H1 (cell line): Measurements from ENCODE around the gene OVCA2. TPM values are rescaled to one million over a fixed set of nuclear protein-coding genes. Genes with fewer than 3 reads are reported as not detected.

ENCODE experiments used
- CTCF ChIA-PET: fragments of 300-600 bp; sonication (Branson Sonifier 250); formaldehyde crosslinking; loops from one replicate; lab custom pipeline; 2021; ENCODE audit not compliant: partially characterized antibody; lab: Charles Lee
- POLR2A ChIA-PET: fragments of 300-600 bp; sonication (Branson Sonifier 250); formaldehyde crosslinking; loops from one replicate; lab custom pipeline; 2021; ENCODE audit warnings: inconsistent platforms; ENCODE audit not compliant: partially characterized antibody; lab: Charles Lee
- DNase-seq, 2 experiments: peaks; one replicate each; pipeline versions ENCODE4 v3.0.0 to v3.0.0-alpha.2; 2010 to 2022; ENCODE audit warnings: low spot score in 2 of 2, low read depth in 1 of 2, mixed read lengths in 1 of 2
- FAIRE-seq: peaks from 2 replicates; lab custom pipeline; 2011; peaks lifted over from hg19 to GRCh38; lab: Jason Lieb, UNC
- H2AFZ ChIP-seq: 2 replicates; pipeline ENCODE4 v1.8.1; 2012; ENCODE audit warnings: low read length, inconsistent platforms
- H2AK5ac ChIP-seq: 2 replicates; pipeline ENCODE4 v1.6.1; 2013; ENCODE audit warnings: low read depth, low read length
- H2BK120ac ChIP-seq: replicated peaks from 2 replicates; pipeline ENCODE3; 2013; ENCODE audit warnings: low read depth, low read length, inconsistent platforms
- H2BK12ac ChIP-seq: 2 replicates; pipeline ENCODE4 v1.6.1; 2013; ENCODE audit warnings: low read depth, low read length
- H2BK15ac ChIP-seq: 2 replicates; pipeline ENCODE4 v1.6.1; 2013; ENCODE audit warnings: low read length
- H2BK20ac ChIP-seq: 2 replicates; pipeline ENCODE4 v1.6.1; 2013; ENCODE audit warnings: low read length
- H2BK5ac ChIP-seq: 2 replicates; pipeline ENCODE4 v1.6.1; 2013; ENCODE audit warnings: low read depth, low read length
- H3K14ac ChIP-seq: 2 replicates; pipeline ENCODE4 v1.6.1; 2013; ENCODE audit warnings: inconsistent platforms; ENCODE audit not compliant: insufficient read length
- H3K18ac ChIP-seq: 2 replicates; pipeline ENCODE4 v1.6.1; 2013; ENCODE audit warnings: low read length; ENCODE audit errors: extremely low read depth
- H3K23ac ChIP-seq: 2 replicates; pipeline ENCODE4 v1.6.1; 2013; ENCODE audit warnings: inconsistent platforms; ENCODE audit not compliant: insufficient read length
- H3K23me2 ChIP-seq: 2 replicates; pipeline ENCODE4 v1.6.1; 2013; ENCODE audit warnings: low read depth, low read length
- H3K27ac ChIP-seq: 2 replicates; pipeline ENCODE4 v1.6.1; 2011; ENCODE audit warnings: low read depth, low read length, inconsistent platforms
- H3K27me3 ChIP-seq, 4 experiments: replicated peaks in 1 of 4; 1 replicate in 1 of 4; 2 replicates in 3 of 4; pipeline versions ENCODE4 v1.6.1 to v1.8.1; 2011 to 2013; ENCODE audit warnings: low read length in 3 of 4, mild to moderate bottlenecking in 3 of 4, inconsistent platforms in 2 of 4, mixed read lengths in 2 of 4, moderate library complexity in 1 of 4; ENCODE audit not compliant: control insufficient read depth in 3 of 4, insufficient read depth in 3 of 4; ENCODE audit errors: extremely low read depth in 1 of 4
- H3K36me3 ChIP-seq, 4 experiments: 2 replicates each; pipeline versions ENCODE4 v1.6.1 to v1.8.1; 2011 to 2013; ENCODE audit warnings: mild to moderate bottlenecking in 4 of 4, low read length in 3 of 4, moderate library complexity in 2 of 4, control low read depth in 1 of 4, inconsistent platforms in 1 of 4; ENCODE audit not compliant: insufficient read depth in 4 of 4, control insufficient read depth in 2 of 4
- H3K4ac ChIP-seq: replicated peaks from 2 replicates; pipeline ENCODE3; 2013; ENCODE audit warnings: low read length, low read depth, mixed read lengths, inconsistent platforms; ENCODE audit not compliant: insufficient read length
- H3K4me1 ChIP-seq, 4 experiments: replicated peaks in 1 of 4; 1 replicate in 1 of 4; 2 replicates in 3 of 4; pipeline versions ENCODE4 v1.6.1 to v1.8.1; 2011 to 2013; ENCODE audit warnings: low read length in 3 of 4, inconsistent platforms in 2 of 4, mixed read lengths in 1 of 4; ENCODE audit not compliant: insufficient read depth in 4 of 4, control insufficient read depth in 3 of 4
- H3K4me2 ChIP-seq, 2 experiments: 2 replicates each; pipeline versions ENCODE4 v1.6.1 to v1.8.1; 2011 to 2013; ENCODE audit warnings: low read depth in 2 of 2, low read length in 2 of 2, control low read depth in 1 of 2, inconsistent platforms in 1 of 2, mild to moderate bottlenecking in 1 of 2; ENCODE audit not compliant: insufficient read depth in 1 of 2
- H3K4me3 ChIP-seq, 4 experiments: fragments of 200-600, 300-600 bp in 1 of 4; sonication (generic), shearing (Covaris generic), sonication (Bioruptor Twin) in 1 of 4; 2 replicates each; pipeline versions ENCODE4 v1.5.1 to v1.8.1; 2011 to 2016; ENCODE audit warnings: low read length in 4 of 4, low read depth in 3 of 4, control low read depth in 2 of 4, inconsistent platforms in 2 of 4, mild to moderate bottlenecking in 2 of 4, mixed read lengths in 1 of 4, moderate library complexity in 1 of 4; ENCODE audit not compliant: insufficient read depth in 2 of 4; ENCODE audit errors: extremely low read depth in 1 of 4
- H3K56ac ChIP-seq: replicated peaks from 2 replicates; pipeline ENCODE3; 2013; ENCODE audit warnings: low read depth, mild to moderate bottlenecking, mixed read lengths, low read length, inconsistent platforms; ENCODE audit not compliant: insufficient read length
- H3K79me1 ChIP-seq: 2 replicates; pipeline ENCODE4 v1.6.1; 2013; ENCODE audit warnings: low read depth, low read length, control low read depth
- H3K79me2 ChIP-seq, 2 experiments: 2 replicates each; pipeline versions ENCODE4 v1.6.1 to v1.8.1; 2012 to 2013; ENCODE audit warnings: low read length in 2 of 2, mild to moderate bottlenecking in 2 of 2, inconsistent platforms in 1 of 2; ENCODE audit not compliant: insufficient read depth in 2 of 2, control insufficient read depth in 1 of 2
- H3K9ac ChIP-seq, 4 experiments: replicated peaks in 1 of 4; 1 replicate in 1 of 4; 2 replicates in 3 of 4; pipeline versions ENCODE4 v1.6.1 to v1.8.1; 2011 to 2013; ENCODE audit warnings: low read depth in 3 of 4, low read length in 3 of 4, control low read depth in 2 of 4, mild to moderate bottlenecking in 2 of 4, moderate library complexity in 2 of 4, inconsistent platforms in 1 of 4; ENCODE audit errors: extremely low read depth in 1 of 4
- H3K9me3 ChIP-seq, 2 experiments: 2 replicates each; pipeline versions ENCODE4 v1.6.1 to v1.8.1; 2012 to 2013; ENCODE audit warnings: mild to moderate bottlenecking in 2 of 2, moderate library complexity in 2 of 2, control low read depth in 1 of 2, inconsistent platforms in 1 of 2, low read depth in 1 of 2, low read length in 1 of 2, mixed read lengths in 1 of 2; ENCODE audit not compliant: insufficient read depth in 2 of 2
- H4K20me1 ChIP-seq, 2 experiments: replicated peaks in 1 of 2; 2 replicates each; pipeline versions ENCODE3 to v1.8.1; 2011 to 2013; ENCODE audit warnings: inconsistent platforms in 2 of 2, low read length in 2 of 2, mild to moderate bottlenecking in 1 of 2; ENCODE audit not compliant: insufficient read depth in 2 of 2, control insufficient read depth in 1 of 2
- H4K5ac ChIP-seq: 2 replicates; pipeline ENCODE4 v1.6.1; 2013; ENCODE audit warnings: low read length, low read depth, mixed read lengths, inconsistent platforms; ENCODE audit not compliant: insufficient read length
- H4K8ac ChIP-seq: 2 replicates; pipeline ENCODE4 v1.8.0; 2013; ENCODE audit warnings: mild to moderate bottlenecking, moderate library complexity, low read length, inconsistent platforms; ENCODE audit not compliant: insufficient read depth; ENCODE audit errors: extremely low read depth
- H4K91ac ChIP-seq: replicated peaks from 2 replicates; pipeline ENCODE3; 2013; ENCODE audit warnings: low read length, mixed read lengths, inconsistent platforms; ENCODE audit not compliant: insufficient read length
- WGBS, 2 experiments: shearing (Covaris generic) in 1 of 2; methylation state at CpG; one replicate each; pipeline versions ENCODE4 v1.1.6 to v1.1.7; 2013 to 2015; ENCODE audit warnings: low lambda C conversion rate in 2 of 2, mixed read lengths in 2 of 2, inconsistent platforms in 1 of 2, low coverage in 1 of 2, missing lambda C conversion rate in 1 of 2; ENCODE audit not compliant: insufficient replicate concordance in 2 of 2, insufficient coverage in 1 of 2, insufficient read length in 1 of 2; ENCODE audit errors: extremely low coverage in 1 of 2, missing lambda C conversion rate in 1 of 2; 5-methylcytosine and 5-hydroxymethylcytosine counted together
- polyA plus RNA-seq, 7 experiments: library from polyadenylated mRNA; depleted of rRNA in 3 of 7; stranded (reverse) in 5 of 7; unstranded in 2 of 7; fragments of >200 nt in 5 of 7; fragments of 200-250 nt in 2 of 7; gene quantifications; 1 replicate in 5 of 7; 2 replicates in 1 of 7; 4 replicates in 1 of 7; pipeline versions ENCODE4 v1.2.1 to v1.2.3, GENCODE V29; 2011 to 2013; ENCODE audit warnings: missing spikeins in 2 of 7, mixed read lengths in 2 of 7
- total RNA-seq: library from RNA; stranded (reverse); fragmentation: NEBNext Ultra II Directional; extraction: Animal tissue kit (Norgen Biotek cat#: 25700); gene quantifications from 2 replicates; pipeline ENCODE4 v1.2.1, GENCODE V29; 2021

Gene OVCA2
- total and polyA plus RNA-seq, 2 of the 8 experiments (the other 6 are each of a cell fraction or from before 2014, with no cell fraction given) = 15.3 to 37.0 TPM

DNA sequence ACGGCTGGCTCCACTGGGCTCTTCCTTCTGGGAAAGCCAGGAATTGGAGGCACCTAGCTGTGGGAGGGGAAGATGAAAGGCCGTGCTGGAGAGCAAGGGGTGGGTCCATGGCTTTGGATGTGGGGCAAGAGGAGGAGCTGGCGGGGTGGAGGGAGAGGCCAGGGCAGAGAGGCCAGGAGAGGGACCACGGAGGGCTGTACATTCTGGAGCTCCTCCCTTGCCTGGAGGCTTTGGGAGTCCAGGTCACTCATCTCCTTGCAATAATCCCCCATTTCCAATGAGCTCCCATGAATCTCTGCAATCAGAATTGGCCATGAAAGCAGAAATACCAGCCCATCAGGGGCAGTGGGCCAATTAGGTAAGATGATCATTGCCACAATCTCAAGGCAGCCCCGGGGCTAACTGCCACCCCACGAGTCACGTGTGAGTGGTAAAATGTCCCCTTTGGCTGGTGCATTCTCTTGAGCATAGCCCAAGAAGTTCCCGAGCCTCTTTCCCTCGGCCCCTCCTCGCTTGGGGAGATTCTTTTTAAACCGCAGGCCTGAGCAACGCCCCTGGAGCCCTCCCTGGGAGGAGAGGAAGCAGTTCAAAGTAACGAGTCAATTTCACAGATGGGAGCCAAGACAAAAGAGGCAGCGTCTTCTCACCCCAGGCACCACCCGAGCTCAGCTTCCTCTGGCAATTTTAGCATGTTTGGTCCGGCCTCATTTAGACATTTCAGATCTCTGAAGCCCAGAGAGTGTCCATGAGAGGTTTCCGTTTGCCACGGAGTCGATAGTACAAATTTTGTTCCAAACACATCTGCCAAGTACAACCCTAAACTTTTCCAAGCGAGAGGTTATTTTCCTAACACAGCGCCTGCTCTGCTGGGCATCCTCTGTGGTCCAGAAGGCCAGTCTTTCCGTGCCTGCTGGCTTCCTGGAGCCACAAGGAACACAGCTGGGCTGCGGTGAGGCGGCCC, 30.1 kb upstream of the OVCA2 start:
- Histone ChIP-seq H3K23ac (no peak overlapping the region), H2BK120ac (no peak overlapping the region), H3K9me3 (no peaks in the 10 kb centered on the region), H3K14ac (no peak overlapping the region), H2BK15ac (no peak overlapping the region), H4K91ac (no peak overlapping the region), H3K36me3 (no peaks in the 10 kb centered on the region), H4K5ac (no peak overlapping the region), H3K27ac (no peak overlapping the region), H3K79me1 (no peaks in the 10 kb centered on the region), H3K18ac (no peak overlapping the region; the same call in 1 of the 2 replicates), H2BK20ac (no peak overlapping the region), H4K20me1 (no peaks in the 10 kb centered on the region), H3K4me2 (peak overlapping the region; percentile 39 to 40; a peak in 2 of 4 replicates), H3K79me2 (no peaks in the 10 kb centered on the region), H3K56ac (no peak overlapping the region), H2BK5ac (no peak overlapping the region), H3K4ac (no peak overlapping the region), H3K23me2 (no peaks in the 10 kb centered on the region), H3K4me1 (peaks cover 0 to 13% (median 2%) of the 10 kb centered on the region in 4 experiments; a peak in 2 of 7 replicates), H3K9ac (no peak overlapping the region), H2AK5ac (no peak overlapping the region), H3K27me3 (peaks cover 0 to 7% (median 4%) of the 10 kb centered on the region in 4 experiments; a peak in 3 of 7 replicates), H3K4me3 (no peak overlapping the region), H4K8ac (no peak overlapping the region), H2BK12ac (no peak overlapping the region), H2AFZ (peak overlapping the region; percentile 31)
- CTCF ChIA-PET = interaction anchor here (0.9 to 1.7 kb wide), 5 partner anchors 9 to 233 kb away, joined by 3 to 4 read pairs (median 3); no protein-coding TSS in a partner anchor
- WGBS, 2 experiments = 44% methylated on average over 24 of the region's 24 CpGs; no CpG with 5 or more reads in 1 of the 2 experiments
- no peak for DNase-seq
- no peak for FAIRE-seq
- POLR2A ChIA-PET = interaction anchor here (0.9 to 1.0 kb wide), 2 partner anchors 29 to 49 kb away, joined by 3 read pairs; partner anchors contain the start of gene OVCA2
